ENCODE results near the gene YPEL1. TPM values are rescaled to one million over a fixed set of nuclear protein-coding genes. Genes with fewer than 3 reads are reported as not detected.
"Not testable (repeated sequence)": the region's sequence is repeated elsewhere in the genome, so short reads cannot be mapped to it uniquely, and the experiment has no call there.

The YPEL1 gene
- total and polyA plus RNA-seq, 4 donors = 0.83 to 4.8 (median 2.2) TPM

DNA sequence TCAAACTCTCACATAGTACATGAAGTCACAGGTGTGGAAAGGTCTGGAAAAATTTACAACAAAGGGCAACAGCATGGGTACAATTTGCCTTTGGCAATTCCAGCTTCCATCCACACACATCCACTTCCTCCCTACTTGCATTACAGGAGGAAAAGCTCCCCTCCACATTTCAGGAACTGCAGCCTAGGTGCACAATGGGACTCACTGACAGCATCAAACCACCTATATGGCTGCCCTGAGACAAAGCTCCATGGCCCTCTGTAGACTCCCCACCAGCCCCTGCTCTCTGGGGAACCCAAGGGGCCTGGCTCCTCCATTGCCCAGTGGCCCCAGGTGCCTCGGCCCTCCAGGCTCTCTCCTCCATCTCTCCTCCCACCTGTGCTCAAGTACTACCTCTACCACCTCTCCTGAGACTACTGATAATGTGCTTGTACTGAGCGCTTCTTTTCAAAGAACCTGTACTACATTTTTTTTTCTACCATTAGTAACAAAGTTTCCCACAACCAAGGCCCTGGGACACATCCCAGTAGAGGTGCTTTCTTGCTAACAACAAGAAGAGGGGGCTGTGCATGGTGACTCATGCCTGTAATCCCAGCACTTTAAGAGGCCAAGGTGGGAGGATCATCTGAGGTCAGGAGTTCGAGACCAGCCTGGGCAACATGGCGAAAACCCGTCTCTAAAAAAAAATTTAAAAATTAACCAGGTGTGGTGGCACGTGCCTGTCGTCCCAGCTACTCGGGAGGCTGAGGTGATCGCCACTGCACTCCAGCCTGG, 4.9 kb downstream of the YPEL1 start:
- no peak overlapping the region for H3K9ac ChIP-seq (ENCODE audit: low read depth in 1 of 2, low read length in 2 of 2)
- no peaks in the 10 kb centered on the region for H3K36me3 ChIP-seq (ENCODE audit: control insufficient read depth in 4 of 4, insufficient read depth in 3 of 4, low read depth in 1 of 4, low read length in 3 of 4)
- H3K9me3 ChIP-seq (ENCODE audit: control insufficient read depth in 4 of 4, low read length in 3 of 4) = no peaks in the 10 kb centered on the region
- H3K27me3 ChIP-seq (ENCODE audit: control insufficient read depth in 4 of 4, insufficient read depth in 4 of 4, low read length in 3 of 4) = no peaks in the 10 kb centered on the region
- no peak overlapping the region for H3K4me3 ChIP-seq (ENCODE audit: low read depth in 1 of 3, low read length in 3 of 3)
- DNase-seq (ENCODE audit: low spot score) = no peak
- no peak for TF ChIP-seq NR2F2 (IDR thresholded peaks at IDR 0.05)
- H3K4me1 ChIP-seq (ENCODE audit: control insufficient read depth in 4 of 4, insufficient read depth in 4 of 4, low read length in 3 of 4) = peaks cover 0 to 8% (median 8%) of the 10 kb centered on the region in 4 donors
- no peak overlapping the region for H3K27ac ChIP-seq (ENCODE audit: low read depth in 1 of 2, low read length in 2 of 2)
- WGBS = 90% methylated on average over 9 of the region's 9 CpGs

DNA sequence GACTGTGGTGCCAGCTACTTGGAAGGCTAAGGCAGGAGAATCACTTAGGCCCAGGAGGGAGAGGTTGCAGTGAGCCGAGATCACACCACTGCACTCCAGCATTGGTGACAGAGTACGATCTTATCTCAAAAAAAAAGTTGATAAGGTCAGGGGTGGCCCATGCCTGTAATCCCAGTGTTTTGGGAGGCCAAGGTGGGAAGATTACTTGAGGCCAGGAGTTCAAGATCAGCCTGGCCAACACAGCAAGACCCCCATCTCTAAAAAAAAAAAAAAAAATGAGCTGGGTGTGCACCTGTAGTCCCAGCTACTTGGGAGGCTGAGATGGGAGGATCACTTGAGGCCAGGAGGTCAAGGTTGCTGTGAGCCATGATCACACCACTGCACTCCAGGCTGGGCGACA, 6.4 kb downstream of the YPEL1 start:
- not testable (repeated sequence) for H3K4me3 ChIP-seq (ENCODE audit: low read depth in 1 of 3, low read length in 3 of 3); H3K9ac ChIP-seq (ENCODE audit: low read depth in 1 of 2, low read length in 2 of 2); DNase-seq (ENCODE audit: low spot score); H3K27me3 ChIP-seq (ENCODE audit: control insufficient read depth in 4 of 4, insufficient read depth in 4 of 4, low read length in 3 of 4); H3K27ac ChIP-seq (ENCODE audit: low read depth in 1 of 2, low read length in 2 of 2); H3K36me3 ChIP-seq (ENCODE audit: control insufficient read depth in 4 of 4, insufficient read depth in 3 of 4, low read depth in 1 of 4, low read length in 3 of 4); H3K4me1 ChIP-seq (ENCODE audit: control insufficient read depth in 4 of 4, insufficient read depth in 4 of 4, low read length in 3 of 4); H3K9me3 ChIP-seq (ENCODE audit: control insufficient read depth in 4 of 4, low read length in 3 of 4)
- WGBS = 95% methylated on average over 3 of the region's 3 CpGs

- DNase-seq (ENCODE audit: low spot score) = no peak
- no peaks in the 10 kb centered on the region for H3K27me3 ChIP-seq (ENCODE audit: control insufficient read depth in 4 of 4, insufficient read depth in 4 of 4, low read length in 3 of 4)
- no peak overlapping the region for H3K27ac ChIP-seq (ENCODE audit: low read depth in 1 of 2, low read length in 2 of 2)
- no peaks in the 10 kb centered on the region for H3K4me1 ChIP-seq (ENCODE audit: control insufficient read depth in 4 of 4, insufficient read depth in 4 of 4, low read length in 3 of 4)
- H3K4me3 ChIP-seq (ENCODE audit: low read depth in 1 of 3, low read length in 3 of 3) = no peak overlapping the region
- no peaks in the 10 kb centered on the region for H3K36me3 ChIP-seq (ENCODE audit: control insufficient read depth in 4 of 4, insufficient read depth in 3 of 4, low read depth in 1 of 4, low read length in 3 of 4)
- WGBS = 84% methylated on average over 12 of the region's 12 CpGs
- no peaks in the 10 kb centered on the region for H3K9me3 ChIP-seq (ENCODE audit: control insufficient read depth in 4 of 4, low read length in 3 of 4)
- TF ChIP-seq RXRA (IDR thresholded peaks at IDR 0.05) (no peak), SP1 (IDR thresholded peaks at IDR 0.05) (no peak), HNF4A (conservative IDR thresholded peaks at IDR 0.05) (no peak), RAD21 (IDR thresholded peaks at IDR 0.05) (no peak), GABPA (IDR thresholded peaks at IDR 0.05 in 1 of 2, conservative IDR thresholded peaks at IDR 0.05 in 1 of 2) (no peak), EGR1 (IDR thresholded peaks at IDR 0.05; ENCODE audit: low read depth in 2 of 2) (no peak), YY1 (IDR thresholded peaks at IDR 0.05) (no peak), HNF4G (IDR thresholded peaks at IDR 0.05) (no peak), TAF1 (conservative IDR thresholded peaks at IDR 0.05) (no peak), NR2F2 (IDR thresholded peaks at IDR 0.05) (no peak), ZBTB33 (IDR thresholded peaks at IDR 0.05) (no peak), MAX (IDR thresholded peaks at IDR 0.05) (no peak), JUND (IDR thresholded peaks at IDR 0.05) (no peak), REST (IDR thresholded peaks at IDR 0.05) (no peak)
- TF ChIP-seq, protein P1, sequence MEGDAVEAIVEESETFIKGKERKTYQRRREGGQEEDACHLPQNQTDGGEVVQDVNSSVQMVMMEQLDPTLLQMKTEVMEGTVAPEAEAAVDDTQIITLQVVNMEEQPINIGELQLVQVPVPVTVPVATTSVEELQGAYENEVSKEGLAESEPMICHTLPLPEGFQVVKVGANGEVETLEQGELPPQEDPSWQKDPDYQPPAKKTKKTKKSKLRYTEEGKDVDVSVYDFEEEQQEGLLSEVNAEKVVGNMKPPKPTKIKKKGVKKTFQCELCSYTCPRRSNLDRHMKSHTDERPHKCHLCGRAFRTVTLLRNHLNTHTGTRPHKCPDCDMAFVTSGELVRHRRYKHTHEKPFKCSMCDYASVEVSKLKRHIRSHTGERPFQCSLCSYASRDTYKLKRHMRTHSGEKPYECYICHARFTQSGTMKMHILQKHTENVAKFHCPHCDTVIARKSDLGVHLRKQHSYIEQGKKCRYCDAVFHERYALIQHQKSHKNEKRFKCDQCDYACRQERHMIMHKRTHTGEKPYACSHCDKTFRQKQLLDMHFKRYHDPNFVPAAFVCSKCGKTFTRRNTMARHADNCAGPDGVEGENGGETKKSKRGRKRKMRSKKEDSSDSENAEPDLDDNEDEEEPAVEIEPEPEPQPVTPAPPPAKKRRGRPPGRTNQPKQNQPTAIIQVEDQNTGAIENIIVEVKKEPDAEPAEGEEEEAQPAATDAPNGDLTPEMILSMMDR (IDR thresholded peaks at IDR 0.05; ENCODE audit: low read depth, low read length, missing input control) = no peak
- TF ChIP-seq, protein P2, sequence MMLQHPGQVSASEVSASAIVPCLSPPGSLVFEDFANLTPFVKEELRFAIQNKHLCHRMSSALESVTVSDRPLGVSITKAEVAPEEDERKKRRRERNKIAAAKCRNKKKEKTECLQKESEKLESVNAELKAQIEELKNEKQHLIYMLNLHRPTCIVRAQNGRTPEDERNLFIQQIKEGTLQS (IDR thresholded peaks at IDR 0.05) = no peak
- H3K9ac ChIP-seq (ENCODE audit: low read depth in 1 of 2, low read length in 2 of 2) = no peak overlapping the region
Observed at GRCh38 chr22:21728270-21728669, 7.3 kb downstream of the YPEL1 start.

All from liver (tissue), 9 donors.